Pancreas (tissue), 10 donors: Measurements from ENCODE around the gene PTPN14. TPM values are rescaled to one million over a fixed set of nuclear protein-coding genes. Genes with fewer than 3 reads are reported as not detected.

Source experiments
- ATAC-seq, 4 donors: fragments of 200-7000 bp; cut with Tn5 transposase; one replicate each; pipeline versions ENCODE4 v1.8.0 to v1.9.1; 2020; ENCODE audit warnings: mild to moderate bottlenecking in 4 of 4, moderate library complexity in 4 of 4
- DNase-seq, 6 donors: peaks; one replicate each; pipeline ENCODE4 v3.0.0-alpha.2; 2020
- FAIRE-seq: peaks from 2 replicates; lab custom pipeline; 2012; peaks lifted over from hg19 to GRCh38; lab: Jason Lieb, UNC
- H3K27ac ChIP-seq, 4 donors: fragments of 200-600 bp; sonication (generic); 1 replicate in 3 of 4; 2 replicates in 1 of 4; pipeline versions ENCODE4 v1.5.0 to v1.8.0; 2020
- H3K27me3 ChIP-seq, 4 donors: fragments of 200-600 bp; one replicate each; pipeline ENCODE4 v1.8.0; 2021
- H3K36me3 ChIP-seq, 3 donors: fragments of 200-600 bp; sonication (generic) in 1 of 3; one replicate each; pipeline versions ENCODE4 v1.5.0 to v1.8.0; 2020 to 2021
- H3K4me1 ChIP-seq, 3 donors: fragments of 200-600 bp; one replicate each; pipeline ENCODE4 v1.8.0; 2021
- H3K4me3 ChIP-seq, 4 donors: fragments of 200-600 bp; sonication (generic) in 2 of 4; one replicate each; pipeline versions ENCODE4 v1.5.0 to v1.8.0; 2020 to 2021
- H3K9me3 ChIP-seq, 4 donors: fragments of 200-600 bp; one replicate each; pipeline ENCODE4 v1.8.0; 2021
- CTCF ChIP-seq, 4 donors: fragments of 200-600 bp; sonication (generic) in 3 of 4; IDR thresholded peaks; one replicate each; pipeline versions ENCODE4 v1.5.0 to v1.8.0; 2021; ENCODE audit warnings: antibody characterized with exemption in 4 of 4
- WGBS, 2 donors: extraction: QIAGEN DNeasy Blood & Tissue Kit; methylation state at CpG; one replicate each; pipeline ENCODE4 v1.1.7; 2013; 5-methylcytosine and 5-hydroxymethylcytosine counted together
- intact Hi-C, 3 donors: fragments of 100-400 bp; cut with DNase I; formaldehyde crosslinking; loops; one replicate each; pipeline versions ENCODE4 v1.11.1 to v1.14.2; 2022
- polyA plus RNA-seq, 2 donors: library from polyadenylated mRNA; stranded (reverse); fragments of 200-250 nt; gene quantifications; one replicate each; pipeline ENCODE4 v1.2.3, GENCODE V29; 2013
- total RNA-seq, 6 donors: library from RNA; stranded (reverse); fragmentation: NEBNext Ultra II Directional in 4 of 6; extraction: Animal tissue kit (Norgen Biotek cat#: 25700) in 4 of 6; gene quantifications; one replicate each; pipeline versions ENCODE4 v1.2.1 to v1.2.4, GENCODE V29; 2021 to 2023
- donor health status: healthy with polysubstance abuse.
- donor health status: DM: no; HTN: no; CAD: no; lungs with moderate emphysema.
- donor health status: DM: no; HTN: no; CAD: no.
- donor health status: control.
- donor health status: control.
- donor health status: Bipolar disorder and iron deficiency.
- donor health status: DM: yes; HTN: yes; CAD: no.
- donor health status: DM: no; HTN: no; CAD: no.
- donor health status: DM: no; HTN: no; CAD: no.
- donor health status: DM: yes; HTN: yes; CAD: no.

PTPN14 gene
- total and polyA plus RNA-seq, 8 donors: 1.9 to 17.5 (median 11.5) TPM

- ATAC-seq: peak in 3 of 4 donors; percentile 14 to 49 (median 40)
- DNase-seq: no peak
- TF ChIP-seq CTCF (IDR thresholded peaks at IDR 0.05): no peak
- WGBS, 2 donors: 52 to 68% methylated on average over 4 of the region's 4 CpGs
- FAIRE-seq: no peak
- intact Hi-C loops: no loop called here
- peak overlapping the region; percentile 57 to 95 (median 76) for H3K27ac ChIP-seq
- peaks cover 18 to 35% (median 24%) of the 10 kb centered on the region in 3 donors for H3K4me1 ChIP-seq
- no peaks in the 10 kb centered on the region for H3K27me3 ChIP-seq
- no peaks in the 10 kb centered on the region for H3K36me3 ChIP-seq
- H3K4me3 ChIP-seq: peak overlapping the region in 1 of 4 donors; percentile 20
- H3K9me3 ChIP-seq: no peaks in the 10 kb centered on the region
These were observed 111.0 kb downstream of the PTPN14 start for GRCh38 chr1:214440219-214440965.

- intact Hi-C loops: no loop called here
- Histone ChIP-seq H3K4me3 (peak overlapping the region in 1 of 4 donors; percentile 20), H3K4me1 (peaks cover 18 to 35% (median 24%) of the 10 kb centered on the region in 3 donors), H3K27ac (peak overlapping the region; percentile 57 to 95 (median 76)), H3K36me3 (no peaks in the 10 kb centered on the region), H3K27me3 (no peaks in the 10 kb centered on the region), H3K9me3 (no peaks in the 10 kb centered on the region)
- FAIRE-seq: no peak
- peak; percentile 90 to 97 (median 95) for ATAC-seq
- WGBS, 2 donors: 6 to 7% methylated on average over 12 of the region's 12 CpGs
- peak in 4 of 6 donors; percentile 52 to 85 (median 68) for DNase-seq
- no peak for TF ChIP-seq CTCF (IDR thresholded peaks at IDR 0.05)
These were observed 111.9 kb downstream of the PTPN14 start for GRCh38 chr1:214439352-214440119.

GRCh38 chr1:214438530-214438929 is 112.9 kb downstream of the PTPN14 start:
- no peak for ATAC-seq
- DNase-seq: no peak
- H3K36me3 ChIP-seq: no peaks in the 10 kb centered on the region
- TF ChIP-seq CTCF (IDR thresholded peaks at IDR 0.05): no peak
- 93 to 96% methylated on average over 2 of the region's 2 CpGs for WGBS, 2 donors
- no peaks in the 10 kb centered on the region for H3K9me3 ChIP-seq
- peak overlapping the region in 3 of 4 donors; percentile 7 to 95 (median 80) for H3K27ac ChIP-seq
- peaks cover 18 to 35% (median 24%) of the 10 kb centered on the region in 3 donors for H3K4me1 ChIP-seq
- FAIRE-seq: no peak
- intact Hi-C loops: no loop called here
- H3K27me3 ChIP-seq: no peaks in the 10 kb centered on the region
- H3K4me3 ChIP-seq: no peak overlapping the region

- H3K4me3 ChIP-seq: no peak overlapping the region
- peaks cover 18 to 35% (median 24%) of the 10 kb centered on the region in 3 donors for H3K4me1 ChIP-seq
- H3K27me3 ChIP-seq: no peaks in the 10 kb centered on the region
- 81 to 91% methylated on average over 6 of the region's 6 CpGs for WGBS, 2 donors
- DNase-seq (peak in 1 of 6 donors; percentile 54), FAIRE-seq (no peak), ATAC-seq (no peak)
- TF ChIP-seq CTCF (IDR thresholded peaks at IDR 0.05): no peak
- H3K36me3 ChIP-seq: no peaks in the 10 kb centered on the region
- intact Hi-C loops: no loop called here
- H3K27ac ChIP-seq: peak overlapping the region in 2 of 4 donors; percentile 7 to 95
- no peaks in the 10 kb centered on the region for H3K9me3 ChIP-seq
These were observed 113.3 kb downstream of the PTPN14 start for GRCh38 chr1:214438075-214438474.
